Astrocyte of the spinal cord (primary cell): ENCODE data around the gene SHB.

Experiments used
- DNase-seq: peaks from one replicate; pipeline ENCODE4 v3.0.0; 2011; ENCODE audit warnings: low read depth, low spot score
- H3K4me3 ChIP-seq: 2 replicates; pipeline ENCODE4 v1.5.1; 2011; ENCODE audit warnings: low read depth, mild to moderate bottlenecking, low read length, moderate library complexity
- CTCF ChIP-seq: IDR thresholded peaks from 2 replicates; pipeline ENCODE4 v1.5.1; 2012; ENCODE audit warnings: low read depth, mild to moderate bottlenecking, low read length, inconsistent platforms
- in situ Hi-C: cut with HindIII; loops from 2 replicates; pipeline ENCODE4 v1.10.0; 2017; ENCODE audit warnings: low sequenced_read_pairs

SHB gene

GRCh38 chr9:37904445-37905130 lies 164.4 kb downstream of the SHB start:
- TF ChIP-seq CTCF, result no peak
- in situ Hi-C loops, result no loop called here
- peak overlapping the region; percentile 58 for H3K4me3 ChIP-seq
- DNase-seq, result no peak

- in situ Hi-C loops, result no loop called here
- peak; percentile 93 for DNase-seq
- TF ChIP-seq CTCF, result peak; percentile 95
- peak within 1 kb of the TSS; percentile 58 for H3K4me3 ChIP-seq
Measured at GRCh38 chr9:37903647-37904444, 165.2 kb downstream of the SHB start, which contains the start of gene SLC25A51. Gene SLC25A51 (minus strand): TSS chr9:37904127. CDS start chr9:37888550, 15,577 bp downstream.

- TF ChIP-seq CTCF, result no peak
- peak overlapping the region; percentile 58 for H3K4me3 ChIP-seq
- DNase-seq, result peak; percentile 48
- in situ Hi-C loops, result no loop called here
Measured at GRCh38 chr9:37902796-37903646, 166.0 kb downstream of the SHB start.

- TF ChIP-seq CTCF, result no peak
- in situ Hi-C loops, result no loop called here
- H3K4me3 ChIP-seq, result no peak overlapping the region
- no peak for DNase-seq
Measured at GRCh38 chr9:37902131-37902530, 166.9 kb downstream of the SHB start.

- in situ Hi-C loops, result no loop called here
- no peak overlapping the region for H3K4me3 ChIP-seq
- DNase-seq, result no peak
- no peak for TF ChIP-seq CTCF
Measured at GRCh38 chr9:37899041-37899440, 170.0 kb downstream of the SHB start.

- H3K4me3 ChIP-seq, result no peak overlapping the region
- in situ Hi-C loops, result no loop called here
- DNase-seq, result no peak
- no peak for TF ChIP-seq CTCF
Measured at GRCh38 chr9:37897665-37898064, 171.4 kb downstream of the SHB start.
